MM.1S (cell line): ENCODE results near the gene KMT2E.
"Not testable (repeated sequence)": the region's sequence is repeated elsewhere in the genome, so short reads cannot be mapped to it uniquely, and the experiment has no call there.

Experiments used
- DNase-seq: peaks from one replicate; pipeline ENCODE4 v3.0.0-alpha.2; 2015
- H2AFZ ChIP-seq: fragments of 300-600 bp; sonication (generic); 2 replicates; pipeline ENCODE4 v1.6.0; 2016; ENCODE audit warnings: antibody characterized with exemption, low read length
- H3F3A ChIP-seq: fragments of 300-600 bp; sonication (generic); 2 replicates; pipeline ENCODE4 v1.6.1; 2016; ENCODE audit warnings: mild to moderate bottlenecking, antibody characterized with exemption, low read length, moderate library complexity, mixed read lengths; ENCODE audit not compliant: insufficient read depth
- H3K27ac ChIP-seq: fragments of 300-600 bp; sonication (generic); 2 replicates; pipeline ENCODE4 v1.5.1; 2016; ENCODE audit warnings: mild to moderate bottlenecking, low read length
- H3K27me3 ChIP-seq: fragments of 300-600 bp; sonication (generic); replicated peaks from 2 replicates; pipeline ENCODE4 v1.6.0; 2016; ENCODE audit warnings: low read length; ENCODE audit not compliant: insufficient read depth
- H3K36me3 ChIP-seq: fragments of 300-600 bp; sonication (generic); replicated peaks from 2 replicates; pipeline ENCODE4 v1.6.1; 2016; ENCODE audit warnings: mild to moderate bottlenecking, low read length, mixed read lengths; ENCODE audit not compliant: insufficient read depth
- H3K4me1 ChIP-seq: fragments of 300-600 bp; sonication (generic); 2 replicates; pipeline ENCODE4 v1.6.1; 2016; ENCODE audit warnings: low read length, mixed read lengths
- H3K4me2 ChIP-seq: fragments of 300-600 bp; sonication (generic); 2 replicates; pipeline ENCODE4 v1.6.0; 2016; ENCODE audit warnings: low read depth, low read length
- H3K4me3 ChIP-seq: fragments of 300-600 bp; sonication (generic); 2 replicates; pipeline ENCODE4 v1.5.1; 2016; ENCODE audit warnings: low read length, mixed read lengths
- H3K79me2 ChIP-seq: fragments of 300-600 bp; sonication (generic); 2 replicates; pipeline ENCODE4 v1.6.1; 2016; ENCODE audit warnings: mixed run types, low read length, mixed read lengths
- H3K9ac ChIP-seq: fragments of 300-600 bp; sonication (generic); 2 replicates; pipeline ENCODE4 v1.6.1; 2016; ENCODE audit warnings: low read length, mixed read lengths
- H3K9me2 ChIP-seq: fragments of 300-600 bp; sonication (generic); replicated peaks from 2 replicates; pipeline ENCODE4 v1.6.1; 2016; ENCODE audit warnings: mild to moderate bottlenecking, low read length, mixed read lengths; ENCODE audit not compliant: insufficient read depth
- H3K9me3 ChIP-seq: fragments of 300-600 bp; sonication (generic); replicated peaks from 2 replicates; pipeline ENCODE4 v1.6.1; 2016; ENCODE audit warnings: mild to moderate bottlenecking, low read length, mixed read lengths; ENCODE audit not compliant: insufficient read depth
- H4K20me1 ChIP-seq: fragments of 300-600 bp; sonication (generic); 2 replicates; pipeline ENCODE4 v1.6.1; 2016; ENCODE audit warnings: mild to moderate bottlenecking, low read length, moderate library complexity, mixed read lengths; ENCODE audit not compliant: insufficient read depth
- CTCF ChIP-seq: fragments of 300-600 bp; sonication (generic); IDR thresholded peaks from 2 replicates; pipeline ENCODE4 v1.5.1; 2016; ENCODE audit warnings: antibody characterized with exemption, low read length, mixed read lengths
- EZH2 ChIP-seq: fragments of 300-600 bp; sonication (generic); optimal IDR thresholded peaks from 2 replicates; pipeline ENCODE3; 2017; ENCODE audit warnings: low read depth, mild to moderate bottlenecking, antibody characterized with exemption, low read length, mixed read lengths
- EZH2phosphoT487 ChIP-seq: fragments of 300-600 bp; sonication (generic); IDR thresholded peaks from 2 replicates; pipeline ENCODE4 v1.6.1; 2018; ENCODE audit warnings: antibody characterized with exemption, low read length

Gene KMT2E

GRCh38 chr7:104985259-104985617 is 28.8 kb upstream of the KMT2E start:
- peaks cover 58% of the 10 kb centered on the region for H3F3A ChIP-seq
- peak overlapping the region; percentile 87 for H3K27ac ChIP-seq
- H3K9me3 ChIP-seq, result no peaks in the 10 kb centered on the region
- peak overlapping the region; percentile 89; the same call in 1 of the 2 replicates for H3K9ac ChIP-seq
- DNase-seq, result no peak
- H3K9me2 ChIP-seq, result no peaks in the 10 kb centered on the region
- H3K36me3 ChIP-seq, result no peaks in the 10 kb centered on the region
- H3K4me1 ChIP-seq, result peaks cover 30% of the 10 kb centered on the region
- no peak overlapping the region for H3K4me3 ChIP-seq
- TF ChIP-seq EZH2 (no peak), CTCF (no peak), EZH2phosphoT487 (no peak)
- H2AFZ ChIP-seq, result no peak overlapping the region
- H3K4me2 ChIP-seq, result peak overlapping the region; percentile 97
- H4K20me1 ChIP-seq, result no peaks in the 10 kb centered on the region; the same call in 1 of the 2 replicates
- no peaks in the 10 kb centered on the region for H3K27me3 ChIP-seq
- peaks cover 19% of the 10 kb centered on the region for H3K79me2 ChIP-seq

GRCh38 chr7:104986628-104987259 is 27.3 kb upstream of the KMT2E start:
- Histone ChIP-seq H3K9ac (no peak overlapping the region), H3K4me1 (peaks cover 19% of the 10 kb centered on the region), H3K27ac (peak overlapping the region; percentile 20; the same call in 1 of the 2 replicates), H3K36me3 (peaks cover 4% of the 10 kb centered on the region; the same call in 1 of the 2 replicates), H3K27me3 (no peaks in the 10 kb centered on the region), H3K79me2 (peaks cover 14% of the 10 kb centered on the region), H3K4me2 (no peak overlapping the region), H3K4me3 (no peak overlapping the region), H2AFZ (no peak overlapping the region), H3K9me3 (no peaks in the 10 kb centered on the region), H3F3A (peaks cover 52% of the 10 kb centered on the region), H4K20me1 (peaks cover 6% of the 10 kb centered on the region; the same call in 1 of the 2 replicates), H3K9me2 (no peaks in the 10 kb centered on the region)
- DNase-seq, result no peak
- no peak for TF ChIP-seq EZH2phosphoT487
- TF ChIP-seq CTCF, result no peak
- TF ChIP-seq EZH2, result no peak

- not testable (repeated sequence) for H3K27ac ChIP-seq, H2AFZ ChIP-seq, H3K9ac ChIP-seq, H3K36me3 ChIP-seq, H3K27me3 ChIP-seq, H4K20me1 ChIP-seq, DNase-seq, H3K4me2 ChIP-seq, H3K9me3 ChIP-seq, H3K9me2 ChIP-seq, H3K4me3 ChIP-seq
- peaks cover 12% of the 10 kb centered on the region for H3K79me2 ChIP-seq
- 0 out of 2 replicates have a peak, but pooled peaks cover 17% of the 10 kb centered on the region for H3K4me1 ChIP-seq
- H3F3A ChIP-seq, result peaks cover 46% of the 10 kb centered on the region
Measured at GRCh38 chr7:104987403-104987802, 26.6 kb upstream of the KMT2E start.

GRCh38 chr7:104990983-104991382 is 23.0 kb upstream of the KMT2E start:
- H3K79me2 ChIP-seq, result no peaks in the 10 kb centered on the region; the same call in 1 of the 2 replicates

More at GRCh38 chr7:104990983-104991382, 23.0 kb upstream of the KMT2E start:
- H3K9ac ChIP-seq, result no peak overlapping the region
- no peaks in the 10 kb centered on the region for H3K9me3 ChIP-seq
- H3K27me3 ChIP-seq, result no peaks in the 10 kb centered on the region
- no peaks in the 10 kb centered on the region for H3K9me2 ChIP-seq
- no peak overlapping the region for H3K27ac ChIP-seq
- H3K4me3 ChIP-seq, result no peak overlapping the region
- H3K4me1 ChIP-seq, result 0 out of 2 replicates have a peak, but pooled peaks cover 6% of the 10 kb centered on the region
- H3K4me2 ChIP-seq, result no peak overlapping the region
- no peak for DNase-seq
- H4K20me1 ChIP-seq, result peaks cover 18% of the 10 kb centered on the region; the same call in 1 of the 2 replicates
- H3K36me3 ChIP-seq, result peaks cover 4% of the 10 kb centered on the region
- peaks cover 13% of the 10 kb centered on the region; the same call in 1 of the 2 replicates for H3F3A ChIP-seq
- no peak overlapping the region for H2AFZ ChIP-seq
- TF ChIP-seq EZH2phosphoT487, result no peak
- TF ChIP-seq EZH2, result no peak
- no peak for TF ChIP-seq CTCF
